GM21717 (cell line): ENCODE data around the gene CEBPE.
A peak's percentile ranks its signal among the peaks of the same experiment; 100 is the strongest.

Experiments used
- ATAC-seq: cut with Tn5 transposase; IDR thresholded peaks from one replicate; pipeline ENCODE4 v1.9.1; 2021; ENCODE audit warnings: mild to moderate bottlenecking, moderate library complexity; ENCODE audit not compliant: unreplicated experiment

Gene CEBPE

DNA sequence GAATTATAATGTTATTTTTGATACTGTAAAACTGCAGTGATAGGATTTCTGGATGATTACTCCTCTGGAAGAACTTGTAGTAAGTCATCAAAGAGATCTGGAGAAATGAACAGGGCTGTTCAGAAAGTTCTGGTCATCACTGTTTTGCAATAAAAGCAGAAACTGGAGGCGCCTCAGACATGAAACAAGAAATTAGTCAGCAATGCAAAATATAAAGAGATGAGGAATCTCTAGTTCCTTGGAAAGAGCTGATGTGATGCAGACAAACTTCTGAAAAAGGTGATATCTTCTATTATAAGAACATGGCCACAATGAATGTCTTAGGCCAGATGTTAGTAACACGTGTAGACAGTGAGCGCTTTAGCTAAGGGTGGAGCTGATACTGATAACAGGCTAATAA is 33.6 kb downstream of the CEBPE start:
- ATAC-seq = no peak

DNA sequence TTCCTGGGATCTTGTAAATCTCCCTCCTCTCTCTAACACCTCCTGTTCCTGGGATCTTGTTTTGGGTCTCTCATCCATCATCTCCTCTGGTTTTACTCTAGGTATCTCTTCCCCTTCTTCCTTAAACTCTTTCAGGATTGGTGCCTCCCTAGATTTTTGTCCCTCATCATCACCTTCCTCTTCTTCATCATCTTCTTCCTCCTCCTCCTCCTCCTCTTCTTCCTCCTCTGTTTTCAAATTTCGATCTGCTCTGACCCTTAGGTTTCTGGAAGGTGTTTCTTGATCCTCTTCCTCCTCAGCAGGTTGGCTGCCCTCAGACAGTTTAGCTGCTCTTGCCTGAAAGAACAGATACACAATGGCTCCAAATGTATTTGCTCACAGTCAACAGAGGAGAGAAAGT is 38.6 kb downstream of the CEBPE start:
- ATAC-seq = no peak

DNA sequence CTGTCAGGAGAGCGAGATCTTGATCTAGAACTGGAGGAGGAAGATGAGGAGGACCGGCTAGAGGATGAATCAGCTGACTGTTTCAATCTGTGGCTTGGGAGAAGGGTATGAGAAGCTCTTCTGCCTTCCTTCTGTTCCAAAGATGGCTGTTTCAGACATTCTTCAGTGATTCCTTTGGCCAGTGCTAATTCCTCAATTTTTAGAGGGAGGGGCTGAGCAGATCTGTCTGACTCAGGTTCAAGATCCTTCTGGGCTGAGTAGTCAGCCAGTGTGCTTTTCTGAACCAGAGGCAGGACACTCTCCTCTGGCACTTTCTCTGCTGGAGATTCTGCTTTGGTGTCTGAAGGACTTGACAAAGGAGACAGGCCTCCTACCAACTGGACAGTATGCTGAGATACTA is 39.3 kb downstream of the CEBPE start:
- ATAC-seq = no peak

DNA sequence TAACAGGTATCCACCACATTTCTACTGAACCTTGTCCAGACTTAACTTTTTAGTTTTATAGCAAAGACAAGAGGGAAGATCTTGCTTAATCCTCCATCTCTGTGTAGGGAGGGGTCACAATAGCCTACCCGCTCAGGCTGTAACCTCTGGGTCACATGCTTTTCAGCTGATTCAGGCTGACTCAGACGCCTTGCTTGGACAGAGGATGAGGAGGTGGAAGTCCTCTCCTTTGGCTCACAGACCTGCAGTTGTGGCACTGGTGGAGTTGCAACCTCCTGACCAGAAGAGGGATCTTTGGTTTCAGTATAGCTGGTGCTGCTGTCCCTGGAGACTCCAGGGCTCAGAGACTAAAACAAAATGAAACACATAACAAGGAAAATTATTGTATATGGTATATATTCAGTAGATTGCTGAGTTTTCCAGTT is 40.4 kb downstream of the CEBPE start:
- ATAC-seq = no peak

DNA sequence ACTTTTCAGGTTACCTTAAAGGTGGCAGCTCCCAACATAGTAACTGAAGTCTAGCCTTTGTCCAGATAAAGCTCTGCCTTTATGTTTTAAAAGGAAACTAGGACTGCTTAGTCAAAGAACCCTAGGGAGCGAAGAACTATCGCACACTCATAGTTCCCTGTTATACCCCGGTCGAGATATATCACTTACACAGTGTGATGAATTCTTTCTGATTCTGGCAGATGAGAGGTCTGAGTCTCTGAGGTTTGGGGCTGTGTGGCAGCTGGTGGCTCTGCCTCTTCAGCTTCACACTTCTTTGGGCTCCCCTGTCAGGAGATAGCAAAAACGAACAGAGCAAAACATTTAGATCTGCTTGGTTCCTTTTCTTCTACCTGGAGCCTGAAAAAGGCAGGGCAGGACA is 41.1 kb downstream of the CEBPE start:
- no peak for ATAC-seq

DNA sequence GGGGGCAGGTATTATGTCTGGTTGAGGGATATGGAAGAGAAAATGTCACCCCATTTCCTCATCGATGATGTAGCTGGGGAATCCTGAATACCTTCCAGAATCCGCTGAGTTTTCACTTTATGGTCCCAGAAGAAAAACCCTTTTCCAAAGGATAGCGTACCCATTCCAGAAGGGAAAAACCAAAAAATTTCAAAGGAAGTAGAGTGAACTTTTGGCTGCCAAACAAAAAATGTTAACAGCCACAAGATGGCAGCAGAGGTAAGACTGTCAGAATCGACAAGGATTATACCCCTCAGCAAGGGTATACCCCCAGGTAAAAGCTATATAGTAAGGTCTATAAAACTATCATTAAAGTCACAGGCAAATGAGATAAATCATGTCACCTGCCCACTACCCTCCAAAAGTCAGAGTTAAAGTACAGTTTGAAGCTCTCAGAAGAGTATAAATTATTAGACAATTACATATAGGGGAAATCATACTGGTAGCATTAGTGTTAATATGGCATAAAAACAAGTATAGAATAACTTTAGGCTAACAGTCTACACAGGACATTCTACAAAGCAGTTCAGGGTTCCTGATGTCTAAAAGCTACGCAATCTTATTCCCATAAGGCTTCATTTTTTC is 42.2 kb downstream of the CEBPE start:
- ATAC-seq = no peak

DNA sequence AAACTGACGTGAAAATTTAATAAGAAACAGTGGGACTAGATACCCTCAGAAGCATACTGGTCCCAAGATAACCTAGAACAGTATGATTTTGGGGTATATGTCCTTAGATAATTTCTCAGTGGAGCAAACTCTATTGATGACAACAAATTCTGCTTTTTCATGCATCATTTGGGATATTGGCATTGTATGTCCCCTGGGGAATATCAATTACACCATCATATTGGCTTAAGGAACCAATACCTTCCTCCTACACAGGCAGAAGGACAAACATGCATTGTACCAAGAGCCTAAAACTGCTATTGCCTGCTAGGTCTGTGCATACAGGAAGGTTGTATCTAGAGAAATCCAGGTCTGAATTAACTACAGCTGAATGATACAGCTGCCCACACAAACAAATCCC is 44.1 kb downstream of the CEBPE start:
- no peak for ATAC-seq

DNA sequence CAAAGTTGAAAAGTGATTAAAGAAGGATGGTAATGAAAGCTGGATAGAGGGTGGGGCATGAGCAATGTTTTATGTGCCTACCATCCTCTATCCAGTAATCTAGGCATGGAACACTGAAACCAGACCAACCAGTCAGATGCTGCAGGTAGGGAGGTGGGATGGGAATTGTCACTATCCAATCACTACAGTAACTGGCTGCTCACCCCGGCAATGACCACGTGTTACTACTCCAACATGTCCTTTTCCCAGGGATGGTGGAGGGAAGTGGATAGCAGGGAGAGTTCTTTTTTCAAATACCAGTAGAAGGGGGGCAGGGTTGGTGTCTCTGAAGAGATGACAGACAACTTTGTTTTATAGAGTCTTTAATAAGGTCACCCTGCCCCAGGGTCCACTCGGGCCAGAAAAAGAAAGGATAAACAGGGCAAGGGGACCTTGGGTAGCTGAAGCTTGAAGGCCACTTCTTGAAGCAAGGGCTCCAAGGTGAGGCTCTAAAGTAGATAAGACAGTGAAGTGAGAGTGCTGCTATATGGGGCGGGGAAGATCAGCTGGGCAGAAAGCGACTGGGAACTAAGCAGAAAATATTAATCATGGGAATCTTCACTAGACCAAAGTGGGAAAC is 47.0 kb downstream of the CEBPE start:
- peak; percentile 8 for ATAC-seq

DNA sequence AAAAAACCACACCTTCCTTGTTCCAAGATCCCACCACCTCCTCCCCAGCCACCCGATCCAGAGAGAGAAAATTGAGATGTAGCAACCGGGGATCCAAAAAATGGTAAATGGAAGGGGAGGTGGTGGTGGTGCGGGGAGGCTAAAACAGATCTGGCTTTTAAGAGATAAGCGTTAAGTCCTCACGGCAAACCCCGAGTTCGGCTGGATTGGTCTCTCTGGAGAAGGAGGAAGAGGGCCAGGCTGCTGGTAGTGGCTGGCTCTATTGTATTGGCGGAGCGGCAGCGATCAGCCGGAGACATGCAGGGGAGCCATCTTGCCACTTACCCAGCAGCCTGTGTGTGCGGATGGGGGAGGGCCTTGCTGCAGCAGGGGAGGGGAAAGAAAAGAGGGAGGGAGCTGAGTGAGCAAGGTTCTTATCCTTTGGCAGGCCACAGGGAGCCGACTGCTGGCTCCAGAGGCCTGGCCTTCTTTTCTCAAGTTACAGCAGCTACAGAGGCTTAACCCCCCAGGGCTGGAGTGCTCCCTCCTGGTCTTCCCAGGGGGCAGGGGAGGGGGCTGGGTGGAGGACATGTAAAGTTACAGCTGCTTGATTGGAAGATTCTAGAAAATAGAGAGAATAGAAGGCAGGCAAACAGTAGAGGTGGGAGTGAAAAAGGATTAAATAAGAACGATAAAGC is 47.7 kb downstream of the CEBPE start:
- peak; percentile 67 for ATAC-seq

DNA sequence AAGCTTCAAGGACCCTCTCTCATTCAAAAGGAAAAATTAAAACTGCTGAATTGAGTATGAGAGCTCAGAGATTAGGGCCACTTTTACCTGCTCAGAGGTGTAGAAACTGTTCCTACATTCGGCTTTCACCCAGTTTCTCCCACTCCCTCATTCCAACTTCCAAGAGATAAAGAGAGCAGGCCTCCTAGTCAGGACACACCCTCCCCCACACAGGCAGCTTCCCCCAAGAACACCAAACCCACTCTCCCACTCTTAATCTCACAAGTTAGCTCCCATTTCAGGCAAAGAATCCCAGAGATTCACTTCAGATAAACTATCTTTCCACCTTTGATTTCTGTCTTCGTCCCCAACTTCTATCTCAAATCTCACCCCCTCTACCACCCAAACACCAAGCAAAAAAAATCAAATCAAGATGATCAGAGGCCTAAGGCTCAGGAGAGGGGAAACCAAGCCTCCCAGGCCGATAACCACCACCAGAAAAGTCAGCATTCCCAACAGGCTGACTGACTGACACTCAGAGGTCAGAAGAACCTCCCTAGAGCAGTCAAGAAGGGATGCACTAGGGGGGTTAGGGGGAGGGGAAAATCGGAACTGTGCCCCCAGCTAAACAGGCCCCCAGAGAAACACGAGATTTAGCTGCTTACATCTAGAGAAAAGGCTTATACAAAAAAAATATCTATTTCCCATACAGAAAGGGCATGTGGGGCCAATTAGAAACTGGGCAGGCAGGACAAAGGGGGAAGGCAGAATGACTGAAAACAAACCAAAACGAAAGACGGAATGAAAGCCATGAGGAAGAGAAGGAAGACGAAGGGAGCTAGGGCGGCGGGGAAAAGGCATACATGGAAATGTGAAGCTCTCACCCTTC is 48.6 kb downstream of the CEBPE start:
- no peak for ATAC-seq

DNA sequence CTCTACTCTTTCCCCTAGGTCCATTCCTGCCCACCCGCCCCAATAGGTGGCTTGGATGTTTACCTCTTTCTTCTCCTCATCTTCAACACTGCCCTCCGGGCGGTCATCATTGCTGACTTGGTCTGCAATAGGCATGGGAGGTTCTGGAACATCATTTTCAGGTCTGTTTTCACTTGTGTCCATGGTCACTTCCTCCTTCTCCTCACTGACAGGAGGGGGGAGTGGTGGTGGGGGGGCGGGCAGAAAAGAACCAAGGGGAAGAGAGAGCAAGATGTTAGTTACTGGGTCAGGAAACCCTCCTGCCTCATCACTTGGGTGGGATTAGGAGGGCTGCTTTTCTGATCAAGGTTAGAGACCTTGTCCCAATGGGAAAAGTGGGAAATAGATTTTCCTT is 49.6 kb downstream of the CEBPE start:
- no peak for ATAC-seq

DNA sequence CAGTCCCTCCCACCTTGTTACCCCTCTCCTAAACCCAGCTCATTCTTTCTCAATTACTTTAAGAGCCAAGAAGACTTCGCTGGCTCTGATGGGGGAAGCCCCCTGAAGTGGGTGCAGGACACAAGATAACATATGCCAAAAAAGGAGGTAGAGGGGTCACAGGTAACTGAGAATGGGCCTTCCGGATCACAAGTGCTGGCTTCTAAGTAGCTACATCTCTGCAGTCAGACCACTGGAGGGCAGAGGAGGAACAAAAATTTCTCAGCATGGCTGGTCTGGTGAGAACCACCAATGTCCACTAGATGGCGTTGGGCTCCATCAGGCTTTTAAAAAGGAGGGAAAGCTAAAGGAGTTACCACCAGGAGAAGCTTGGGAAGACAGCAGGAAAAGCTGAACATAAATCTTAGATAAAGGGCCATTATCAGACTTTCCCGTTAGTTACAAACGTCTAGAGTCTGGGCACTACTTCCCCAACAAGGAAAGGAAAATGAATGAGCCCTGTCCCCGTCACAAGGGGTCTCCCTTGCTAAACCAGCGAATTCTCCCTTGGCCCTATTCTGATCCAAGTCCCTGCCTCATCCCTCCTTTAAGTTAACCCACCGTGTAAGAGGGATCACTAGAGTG is 50.2 kb downstream of the CEBPE start:
- ATAC-seq = peak; percentile 57

DNA sequence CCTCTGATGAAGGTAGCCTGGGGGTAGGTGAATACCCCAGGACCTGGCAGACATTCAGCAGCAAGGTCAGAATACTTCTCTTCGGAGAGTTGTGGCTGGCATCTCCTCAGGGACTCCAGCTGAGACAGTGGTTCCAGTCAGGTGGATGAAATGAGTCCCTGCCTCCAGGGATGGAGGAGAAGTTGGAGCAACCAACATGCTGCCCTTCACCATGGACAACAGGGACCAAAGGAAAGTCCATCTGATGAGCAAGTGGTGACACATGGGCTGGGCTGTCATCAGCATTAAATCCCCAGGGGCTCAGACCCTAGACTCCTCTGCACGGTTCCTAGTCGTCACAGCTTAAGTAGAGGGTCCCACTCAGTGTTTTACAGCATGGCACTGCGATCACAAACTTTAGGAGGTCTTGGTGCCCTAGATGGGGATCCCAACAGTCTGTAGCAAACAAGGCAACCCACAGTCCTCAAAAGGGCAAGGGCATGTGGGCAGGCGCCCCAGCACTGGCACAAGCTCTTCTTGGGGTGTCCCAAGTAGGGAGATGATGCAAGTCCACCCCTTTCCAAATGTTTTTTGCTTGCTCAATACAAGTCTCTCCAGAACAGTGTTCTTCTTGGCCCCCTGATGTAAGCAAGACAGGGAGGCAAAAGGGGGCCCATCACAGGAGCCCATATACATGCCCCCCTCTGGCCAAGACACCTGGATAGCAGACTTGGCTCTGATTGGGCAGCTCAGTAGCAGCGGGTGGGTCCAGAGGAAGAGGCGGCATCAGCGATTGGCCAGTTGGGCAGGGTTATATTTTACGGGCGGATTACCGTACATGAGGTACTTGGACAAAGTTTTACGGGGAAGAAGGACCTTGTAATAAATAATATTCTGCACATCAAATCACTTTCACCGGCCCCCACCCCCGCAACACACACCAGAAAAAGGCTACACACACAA is 50.9 kb downstream of the CEBPE start:
- no peak for ATAC-seq
